Measurements from ENCODE around the gene ARX.

DNA sequence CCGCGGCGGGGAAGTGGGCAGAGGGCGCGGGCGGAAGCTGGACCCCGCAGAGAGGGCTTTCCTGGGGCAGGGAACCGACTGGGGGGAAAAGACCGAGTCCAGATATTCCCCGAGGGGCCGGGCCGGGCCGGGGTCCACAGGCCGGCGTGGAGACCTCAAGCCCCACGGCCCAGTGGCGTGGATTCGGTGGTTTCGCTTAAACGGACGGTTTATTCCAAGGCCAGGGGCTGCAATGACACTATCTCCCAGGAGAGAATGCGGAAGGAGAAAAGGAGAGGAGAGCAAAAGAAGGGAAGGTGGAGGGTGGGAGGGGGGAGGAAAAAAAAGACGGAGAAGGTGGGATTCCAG, 10.8 kb downstream of the ARX start:
- TF ChIP-seq CTCF (IDR thresholded peaks at IDR 0.05 in 4 of 5, conservative IDR thresholded peaks at IDR 0.05 in 1 of 5) = no peak
- no peak for TF ChIP-seq POLR2A (IDR thresholded peaks at IDR 0.05)

Data from gastrocnemius medialis (tissue), 4 donors.